ENCODE data around the gene LAMB3. TPM values are rescaled to one million over a fixed set of nuclear protein-coding genes. Genes with fewer than 3 reads are reported as not detected.

LAMB3 gene
- total RNA-seq, 2 experiments from 2014 or later: 0.60 to 0.70 TPM

- no peak overlapping the region for H3K4me3 Mint-ChIP-seq
- H3K27ac Mint-ChIP-seq: no peak overlapping the region
- CTCF ChIA-PET: interaction anchor here (0.7 to 3.0 kb wide), 5 partner anchors 12 to 103 kb away, joined by 3 to 13 read pairs (median 3); no protein-coding TSS in a partner anchor
- TF ChIP-seq, protein P1, sequence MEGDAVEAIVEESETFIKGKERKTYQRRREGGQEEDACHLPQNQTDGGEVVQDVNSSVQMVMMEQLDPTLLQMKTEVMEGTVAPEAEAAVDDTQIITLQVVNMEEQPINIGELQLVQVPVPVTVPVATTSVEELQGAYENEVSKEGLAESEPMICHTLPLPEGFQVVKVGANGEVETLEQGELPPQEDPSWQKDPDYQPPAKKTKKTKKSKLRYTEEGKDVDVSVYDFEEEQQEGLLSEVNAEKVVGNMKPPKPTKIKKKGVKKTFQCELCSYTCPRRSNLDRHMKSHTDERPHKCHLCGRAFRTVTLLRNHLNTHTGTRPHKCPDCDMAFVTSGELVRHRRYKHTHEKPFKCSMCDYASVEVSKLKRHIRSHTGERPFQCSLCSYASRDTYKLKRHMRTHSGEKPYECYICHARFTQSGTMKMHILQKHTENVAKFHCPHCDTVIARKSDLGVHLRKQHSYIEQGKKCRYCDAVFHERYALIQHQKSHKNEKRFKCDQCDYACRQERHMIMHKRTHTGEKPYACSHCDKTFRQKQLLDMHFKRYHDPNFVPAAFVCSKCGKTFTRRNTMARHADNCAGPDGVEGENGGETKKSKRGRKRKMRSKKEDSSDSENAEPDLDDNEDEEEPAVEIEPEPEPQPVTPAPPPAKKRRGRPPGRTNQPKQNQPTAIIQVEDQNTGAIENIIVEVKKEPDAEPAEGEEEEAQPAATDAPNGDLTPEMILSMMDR (IDR thresholded peaks at IDR 0.05): no peak
- no peak for ATAC-seq
- peaks cover 14% of the 10 kb centered on the region for H3K27me3 Mint-ChIP-seq
- DNase-seq: no peak
- H3K4me1 Mint-ChIP-seq (ENCODE audit: low read depth): no peaks in the 10 kb centered on the region
- H3K9me3 Mint-ChIP-seq: no peaks in the 10 kb centered on the region
- no peaks in the 10 kb centered on the region for H3K36me3 Mint-ChIP-seq (ENCODE audit: low read depth)
- POLR2A ChIA-PET: no interaction called here
- intact Hi-C loops (cut with micrococcal nuclease): no loop called here
These were observed 62.4 kb downstream of the LAMB3 start for GRCh38 chr1:209589863-209590262.

- TF ChIP-seq, protein P1 (IDR thresholded peaks at IDR 0.05): no peak
- Mint-ChIP-seq H3K27me3 (peaks cover 14% of the 10 kb centered on the region), H3K36me3 (ENCODE audit: low read depth) (no peaks in the 10 kb centered on the region), H3K4me1 (ENCODE audit: low read depth) (no peaks in the 10 kb centered on the region), H3K27ac (no peak overlapping the region), H3K9me3 (no peaks in the 10 kb centered on the region), H3K4me3 (no peak overlapping the region)
- CTCF ChIA-PET: interaction anchor here (0.9 to 3.0 kb wide), 3 partner anchors 12 to 38 kb away, joined by 3 to 13 read pairs (median 10); no protein-coding TSS in a partner anchor
- ATAC-seq: no peak
- intact Hi-C loops (cut with micrococcal nuclease): no loop called here
- POLR2A ChIA-PET: no interaction called here
- no peak for DNase-seq
These were observed 62.8 kb downstream of the LAMB3 start for GRCh38 chr1:209589440-209589839.

DNA sequence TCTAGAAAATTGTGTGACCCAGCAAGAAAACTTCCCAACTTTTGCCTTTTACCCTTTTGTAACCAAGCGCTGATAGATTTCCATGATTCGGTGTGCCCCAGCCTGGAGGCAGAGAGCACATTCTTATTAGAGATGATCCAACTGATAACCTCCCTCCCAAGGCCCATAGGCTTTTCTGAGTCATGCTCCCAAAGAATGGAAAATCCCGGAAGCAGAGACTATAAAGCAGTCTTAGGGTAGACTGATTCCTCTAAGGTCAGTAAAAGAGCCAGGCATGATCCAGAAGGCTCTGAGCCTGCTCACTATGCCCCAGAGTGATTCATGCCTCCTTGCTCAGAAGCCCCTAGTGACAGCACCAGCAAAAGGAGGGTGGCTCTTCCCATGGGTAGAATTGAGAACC lies 64.4 kb downstream of the LAMB3 start:
- Mint-ChIP-seq H3K4me3 (no peak overlapping the region), H3K27ac (no peak overlapping the region), H3K27me3 (peaks cover 10% of the 10 kb centered on the region), H3K4me1 (ENCODE audit: low read depth) (no peaks in the 10 kb centered on the region), H3K9me3 (no peaks in the 10 kb centered on the region), H3K36me3 (ENCODE audit: low read depth) (no peaks in the 10 kb centered on the region)
- intact Hi-C loops (cut with micrococcal nuclease): no loop called here
- ATAC-seq (no peak), DNase-seq (no peak)
- POLR2A ChIA-PET: no interaction called here
- TF ChIP-seq, protein P1 (IDR thresholded peaks at IDR 0.05): no peak
- CTCF ChIA-PET: interaction anchor here (0.8 to 2.1 kb wide), 4 partner anchors 10 to 38 kb away, joined by 3 to 6 read pairs (median 4); no protein-coding TSS in a partner anchor

DNA sequence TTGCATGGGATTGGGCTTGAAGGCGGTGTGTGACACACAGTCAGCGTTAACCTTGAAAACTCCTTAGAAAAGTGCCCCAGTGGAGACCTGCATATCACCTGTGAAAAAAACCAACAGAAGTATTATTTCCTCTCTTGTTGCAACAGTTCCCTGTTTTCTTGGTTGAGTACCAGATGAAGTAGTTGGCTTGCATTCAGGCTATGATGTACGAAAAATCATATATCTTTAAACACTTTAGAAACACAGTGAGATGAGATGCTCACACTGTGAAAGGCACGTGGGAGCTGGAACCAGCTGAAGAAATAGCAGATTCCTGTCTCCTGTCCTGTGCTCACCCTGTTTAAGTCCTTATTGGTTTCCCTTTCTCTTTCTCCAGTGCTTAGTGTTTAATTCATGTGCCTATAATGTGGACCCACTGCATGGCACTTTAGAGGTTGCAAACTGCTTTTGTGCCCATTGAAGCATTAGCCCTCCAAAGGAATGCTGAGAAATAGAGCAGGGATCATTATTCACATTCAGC lies 65.9 kb downstream of the LAMB3 start:
- Mint-ChIP-seq H3K4me3 (no peak overlapping the region), H3K27me3 (peaks cover 7% of the 10 kb centered on the region), H3K4me1 (ENCODE audit: low read depth) (no peaks in the 10 kb centered on the region), H3K36me3 (ENCODE audit: low read depth) (no peaks in the 10 kb centered on the region), H3K27ac (no peak overlapping the region), H3K9me3 (no peaks in the 10 kb centered on the region)
- CTCF ChIA-PET: interaction anchor here (1.2 to 3.9 kb wide), 6 partner anchors 10 to 162 kb away, joined by 3 to 16 read pairs (median 6); no protein-coding TSS in a partner anchor
- intact Hi-C loops (cut with micrococcal nuclease): no loop called here
- DNase-seq (no peak), ATAC-seq (no peak)
- TF ChIP-seq, protein P1 (IDR thresholded peaks at IDR 0.05): no peak
- POLR2A ChIA-PET: no interaction called here

DNA sequence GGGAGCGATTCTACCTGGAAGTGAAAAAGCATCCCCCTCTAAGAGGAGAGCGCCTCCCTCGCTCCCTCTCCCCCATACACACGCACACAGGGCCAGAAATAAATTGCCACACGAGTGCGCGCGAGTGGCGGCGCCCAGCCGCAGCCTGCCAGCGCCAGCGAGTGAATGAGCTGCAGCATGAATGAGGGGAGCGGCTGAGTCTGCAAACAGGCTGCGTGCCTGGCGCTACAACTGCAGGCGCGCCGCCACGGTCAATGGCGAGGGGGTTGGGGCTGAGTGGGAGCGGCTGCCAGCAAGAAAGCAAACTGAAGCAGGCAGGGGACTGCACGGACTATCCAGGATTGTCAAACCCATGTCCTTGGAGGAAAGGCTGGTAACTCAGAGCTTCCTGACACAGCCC lies 66.6 kb downstream of the LAMB3 start:
- DNase-seq (peak; percentile 17), ATAC-seq (peak; percentile 39)
- Mint-ChIP-seq H3K4me1 (ENCODE audit: low read depth) (no peaks in the 10 kb centered on the region), H3K27ac (no peak overlapping the region), H3K9me3 (no peaks in the 10 kb centered on the region), H3K4me3 (no peak overlapping the region), H3K36me3 (ENCODE audit: low read depth) (no peaks in the 10 kb centered on the region), H3K27me3 (peaks cover 7% of the 10 kb centered on the region)
- TF ChIP-seq, protein P1 (IDR thresholded peaks at IDR 0.05): no peak
- ChIA-PET POLR2A (no interaction called here), CTCF (interaction anchor here (1.0 to 3.9 kb wide), 6 partner anchors 9 to 163 kb away, joined by 3 to 16 read pairs (median 6); no protein-coding TSS in a partner anchor)
- intact Hi-C loops (cut with micrococcal nuclease): no loop called here
